Vagina (tissue), 2 donors: ENCODE measurements around the gene ST6GALNAC6. TPM values are rescaled to one million over a fixed set of nuclear protein-coding genes. Genes with fewer than 3 reads are reported as not detected.

Experiments
- DNase-seq, 2 donors: peaks; one replicate each; pipeline ENCODE4 v3.0.0-alpha.2; 2017; ENCODE audit errors: extremely low spot score in 2 of 2
- H3K27ac ChIP-seq: fragments of 200-600 bp; sonication (generic); one replicate; pipeline ENCODE4 v1.5.1; 2019
- H3K27me3 ChIP-seq: fragments of 200-600 bp; sonication (generic); one replicate; pipeline ENCODE4 v1.5.1; 2019
- H3K36me3 ChIP-seq, 2 donors: fragments of 200-600 bp; sonication (generic); one replicate each; pipeline ENCODE4 v1.5.1; 2017 to 2019
- H3K4me1 ChIP-seq: fragments of 200-600 bp; sonication (generic); one replicate; pipeline ENCODE4 v1.5.1; 2019
- H3K4me3 ChIP-seq, 2 donors: fragments of 200-600 bp; sonication (generic); 1 replicate in 1 of 2; 2 replicates in 1 of 2; pipeline ENCODE4 v1.5.1; 2016 to 2019
- H3K9me3 ChIP-seq: fragments of 200-600 bp; sonication (generic); one replicate; pipeline ENCODE4 v1.5.1; 2019
- POLR2A ChIP-seq, 2 donors: fragments of 450-650 bp; IDR thresholded peaks; one replicate each; pipeline ENCODE4 v1.6.1; 2017; ENCODE audit warnings: antibody characterized with exemption in 2 of 2, mild to moderate bottlenecking in 2 of 2, moderate library complexity in 2 of 2
- POLR2AphosphoS5 ChIP-seq, 2 donors: sonication (generic); formaldehyde crosslinking; IDR thresholded peaks; one replicate each; pipeline ENCODE4 v1.9.0; 2017; ENCODE audit warnings: antibody characterized with exemption in 2 of 2, mild to moderate bottlenecking in 2 of 2, low read depth in 1 of 2; ENCODE audit not compliant: insufficient read depth in 1 of 2
- intact Hi-C: fragments of 100-400 bp; cut with DNase I; formaldehyde crosslinking; loops from one replicate; pipeline ENCODE4 v1.15.1; 2023
- total RNA-seq: library from RNA; depleted of rRNA; stranded (reverse); fragments of >200 nt; gene quantifications from one replicate; pipeline ENCODE4 v1.2.3, GENCODE V29; 2016
- TF ChIP-seq, protein P1 (sequence below), 3 experiments: fragments of 450-650 bp in 2 of 3; fragments of 200-600 bp in 1 of 3; sonication (generic) in 1 of 3; IDR thresholded peaks; one replicate each; pipeline ENCODE4 v1.5.1; 2017 to 2019; ENCODE audit warnings: antibody characterized with exemption in 3 of 3, mild to moderate bottlenecking in 2 of 3, moderate library complexity in 2 of 3

Gene ST6GALNAC6
- total RNA-seq, 1 donor from 2014 or later = 108 TPM

DNA sequence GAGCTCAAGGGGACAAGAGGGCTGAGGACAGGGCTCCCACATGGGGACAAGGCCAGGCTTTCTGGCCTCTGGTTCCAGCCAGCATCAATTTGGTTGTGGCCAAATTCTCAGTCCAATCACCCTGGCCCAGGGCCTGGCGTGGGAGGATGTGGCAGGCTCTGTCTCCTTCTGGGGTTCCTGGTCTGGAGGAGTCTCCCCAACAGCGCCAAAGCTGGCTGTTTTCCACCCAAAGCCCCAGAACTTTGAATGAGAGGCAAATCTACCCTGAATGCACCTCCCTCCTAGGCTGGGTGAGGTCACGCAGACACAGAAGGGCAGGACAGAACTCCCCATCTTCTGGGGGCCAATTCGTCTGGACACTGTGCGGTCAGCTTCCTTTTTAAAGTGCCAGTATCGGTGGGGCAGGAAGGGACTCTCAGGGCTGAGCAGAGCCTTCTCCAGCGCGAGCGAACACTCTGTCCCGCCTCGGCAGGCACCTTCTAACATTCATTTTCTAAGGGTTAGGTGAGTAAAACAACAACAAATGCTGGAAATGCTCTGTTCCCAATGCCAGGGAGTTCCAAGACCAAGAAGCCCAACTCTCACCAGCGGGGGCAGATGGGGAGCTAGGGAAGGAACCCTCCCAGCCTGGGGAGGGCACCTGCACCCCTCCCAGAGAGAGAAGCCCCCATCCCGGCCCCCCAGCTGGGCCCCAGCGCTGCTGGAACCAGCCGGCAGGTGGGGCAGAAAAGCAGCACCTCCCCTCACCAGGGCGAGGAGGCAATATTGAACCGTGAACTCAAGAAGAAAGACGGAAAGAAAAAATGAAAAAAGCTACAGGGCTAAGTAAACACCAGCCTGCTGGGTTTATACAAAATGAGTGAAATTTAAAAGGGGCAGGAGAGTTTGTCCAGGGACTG lies 41.9 kb upstream of the ST6GALNAC6 start:
- H3K9me3 ChIP-seq = no peaks in the 10 kb centered on the region
- intact Hi-C loops = loop anchor here (5.0 kb wide), 3 partner anchors 41 to 176 kb away; partner anchors contain the start of gene EEIG1
- H3K36me3 ChIP-seq = peaks cover 0 to 32% of the 10 kb centered on the region in 2 donors
- H3K27me3 ChIP-seq = no peaks in the 10 kb centered on the region
- peak overlapping the region; percentile 77 for H3K27ac ChIP-seq
- H3K4me1 ChIP-seq = peaks cover 57% of the 10 kb centered on the region
- no peak for DNase-seq
- H3K4me3 ChIP-seq = no peak overlapping the region
- TF ChIP-seq POLR2A (IDR thresholded peaks at IDR 0.05) = no peak

DNA sequence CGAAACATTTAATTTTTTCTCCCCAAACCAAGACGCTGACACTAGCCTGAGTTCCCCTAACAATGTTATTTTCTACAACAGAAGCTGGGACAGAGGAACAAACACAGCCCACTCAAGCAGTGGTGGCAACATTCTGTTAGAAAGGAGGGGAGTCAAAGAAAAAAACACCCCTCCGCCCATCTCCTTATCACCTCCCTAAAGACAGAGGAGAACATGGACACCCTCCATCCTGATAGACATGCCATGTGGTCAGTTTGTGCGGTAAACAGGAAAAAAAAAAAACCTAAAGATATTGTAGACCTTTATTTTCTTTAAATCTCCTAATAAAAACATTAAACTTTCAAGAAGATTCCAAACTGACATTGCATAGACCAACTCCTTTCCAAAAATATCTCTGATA lies 41.2 kb upstream of the ST6GALNAC6 start:
- H3K27me3 ChIP-seq = no peaks in the 10 kb centered on the region
- peaks cover 59% of the 10 kb centered on the region for H3K4me1 ChIP-seq
- peaks cover 0 to 32% of the 10 kb centered on the region in 2 donors for H3K36me3 ChIP-seq
- intact Hi-C loops = loop anchor here (5.0 kb wide), 3 partner anchors 42 to 177 kb away; partner anchors contain the start of gene EEIG1
- H3K9me3 ChIP-seq = no peaks in the 10 kb centered on the region
- TF ChIP-seq POLR2A (IDR thresholded peaks at IDR 0.05) (no peak), POLR2AphosphoS5 (IDR thresholded peaks at IDR 0.05; ENCODE audit: insufficient read depth in 1 of 2, low read depth in 1 of 2) (no peak)
- TF ChIP-seq, protein P1, sequence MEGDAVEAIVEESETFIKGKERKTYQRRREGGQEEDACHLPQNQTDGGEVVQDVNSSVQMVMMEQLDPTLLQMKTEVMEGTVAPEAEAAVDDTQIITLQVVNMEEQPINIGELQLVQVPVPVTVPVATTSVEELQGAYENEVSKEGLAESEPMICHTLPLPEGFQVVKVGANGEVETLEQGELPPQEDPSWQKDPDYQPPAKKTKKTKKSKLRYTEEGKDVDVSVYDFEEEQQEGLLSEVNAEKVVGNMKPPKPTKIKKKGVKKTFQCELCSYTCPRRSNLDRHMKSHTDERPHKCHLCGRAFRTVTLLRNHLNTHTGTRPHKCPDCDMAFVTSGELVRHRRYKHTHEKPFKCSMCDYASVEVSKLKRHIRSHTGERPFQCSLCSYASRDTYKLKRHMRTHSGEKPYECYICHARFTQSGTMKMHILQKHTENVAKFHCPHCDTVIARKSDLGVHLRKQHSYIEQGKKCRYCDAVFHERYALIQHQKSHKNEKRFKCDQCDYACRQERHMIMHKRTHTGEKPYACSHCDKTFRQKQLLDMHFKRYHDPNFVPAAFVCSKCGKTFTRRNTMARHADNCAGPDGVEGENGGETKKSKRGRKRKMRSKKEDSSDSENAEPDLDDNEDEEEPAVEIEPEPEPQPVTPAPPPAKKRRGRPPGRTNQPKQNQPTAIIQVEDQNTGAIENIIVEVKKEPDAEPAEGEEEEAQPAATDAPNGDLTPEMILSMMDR (IDR thresholded peaks at IDR 0.05) = no peak
- no peak overlapping the region for H3K4me3 ChIP-seq
- peak overlapping the region; percentile 77 for H3K27ac ChIP-seq
- DNase-seq = no peak

DNA sequence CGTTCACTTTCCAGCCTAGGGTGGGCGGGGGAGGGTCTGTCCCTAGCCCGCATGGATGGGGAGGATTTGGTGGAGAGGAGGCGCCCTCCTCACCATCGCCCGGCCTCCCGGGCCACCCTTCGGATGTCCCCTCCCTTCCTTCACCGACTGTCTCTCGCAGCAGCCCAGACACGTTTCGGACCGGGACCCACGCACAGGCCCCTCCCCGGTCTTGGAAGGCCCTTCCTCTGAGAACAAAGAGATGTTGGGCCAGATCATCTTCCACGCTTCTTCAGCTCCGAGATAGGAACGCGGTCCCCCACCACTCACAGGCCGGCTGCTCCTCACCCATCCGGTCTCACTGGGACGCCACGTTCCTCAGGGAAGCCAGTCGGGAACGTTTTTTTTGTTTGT lies 38.9 kb upstream of the ST6GALNAC6 start:
- TF ChIP-seq, protein P1 (IDR thresholded peaks at IDR 0.05) = no peak
- TF ChIP-seq POLR2AphosphoS5 (IDR thresholded peaks at IDR 0.05; ENCODE audit: insufficient read depth in 1 of 2, low read depth in 1 of 2) (no peak), POLR2A (IDR thresholded peaks at IDR 0.05) (no peak)
- Histone ChIP-seq H3K36me3 (peaks cover 0 to 18% of the 10 kb centered on the region in 2 donors), H3K27me3 (no peaks in the 10 kb centered on the region), H3K27ac (peak overlapping the region; percentile 78), H3K4me3 (peak overlapping the region; percentile 77 to 87), H3K4me1 (peaks cover 53% of the 10 kb centered on the region), H3K9me3 (no peaks in the 10 kb centered on the region)
- DNase-seq = no peak
- intact Hi-C loops = no loop called here

DNA sequence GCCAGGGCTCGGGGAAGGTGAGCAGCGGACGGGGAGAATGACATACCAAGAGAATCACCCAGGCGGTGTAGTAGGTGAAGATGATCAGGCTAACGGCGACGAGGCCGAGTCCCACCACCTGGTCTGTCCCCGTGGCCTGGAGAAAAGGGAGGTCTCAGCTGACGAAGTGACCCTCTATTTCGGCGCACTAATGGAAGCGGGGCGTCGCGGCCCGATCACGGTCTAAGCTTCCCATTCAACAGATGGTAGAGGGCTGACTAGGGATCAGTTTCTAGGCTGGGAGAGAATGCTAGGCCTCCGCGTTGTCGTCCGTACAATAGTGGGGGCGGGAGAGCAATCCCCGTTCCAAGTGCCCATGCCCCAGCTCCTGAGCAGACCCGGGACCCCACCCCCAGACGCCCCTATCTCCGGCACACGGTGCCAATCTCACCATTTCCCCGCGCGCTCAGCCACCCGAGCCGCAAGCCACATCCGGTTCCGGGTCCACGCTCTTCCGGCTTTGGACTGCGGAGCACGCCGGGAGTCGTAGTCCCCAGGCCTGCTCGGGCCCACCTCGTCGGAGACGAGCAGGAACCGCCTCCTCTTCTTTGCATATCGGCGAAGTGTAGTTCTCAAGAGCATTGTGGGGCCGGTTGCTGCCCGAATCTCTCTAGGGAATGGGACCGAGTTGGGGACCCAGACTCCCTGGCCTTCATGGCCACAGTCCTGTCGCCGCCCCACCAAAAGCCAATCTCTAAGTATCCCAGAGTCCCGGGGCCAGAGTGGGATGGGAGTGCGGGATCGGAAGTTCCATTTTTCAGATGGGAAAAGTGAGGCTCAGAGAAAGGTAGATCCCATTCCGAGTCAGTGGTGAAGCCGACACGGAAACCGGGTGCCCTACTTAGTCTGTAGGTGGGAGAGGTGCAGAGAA lies 38.2 kb upstream of the ST6GALNAC6 start, which contains the start of gene DPM2:
TSS of gene DPM2 (minus strand) at position 467 of the 910 bp plus-strand sequence. CDS start at position 433, 34 bp downstream.
- Histone ChIP-seq H3K27me3 (no peaks in the 10 kb centered on the region), H3K9me3 (no peaks in the 10 kb centered on the region), H3K27ac (peak within 1 kb of the TSS; percentile 78), H3K4me1 (peaks cover 46% of the 10 kb centered on the region), H3K4me3 (peak within 1 kb of the TSS; percentile 77 to 87), H3K36me3 (peaks cover 0 to 11% of the 10 kb centered on the region in 2 donors)
- TF ChIP-seq POLR2A (IDR thresholded peaks at IDR 0.05) = peak in 1 of 2 donors; percentile 14
- TF ChIP-seq POLR2AphosphoS5 (IDR thresholded peaks at IDR 0.05; ENCODE audit: insufficient read depth in 1 of 2, low read depth in 1 of 2) = peak; percentile 84 to 87
- TF ChIP-seq, protein P1 (IDR thresholded peaks at IDR 0.05) = no peak
- DNase-seq = no peak
- intact Hi-C loops = no loop called here

DNA sequence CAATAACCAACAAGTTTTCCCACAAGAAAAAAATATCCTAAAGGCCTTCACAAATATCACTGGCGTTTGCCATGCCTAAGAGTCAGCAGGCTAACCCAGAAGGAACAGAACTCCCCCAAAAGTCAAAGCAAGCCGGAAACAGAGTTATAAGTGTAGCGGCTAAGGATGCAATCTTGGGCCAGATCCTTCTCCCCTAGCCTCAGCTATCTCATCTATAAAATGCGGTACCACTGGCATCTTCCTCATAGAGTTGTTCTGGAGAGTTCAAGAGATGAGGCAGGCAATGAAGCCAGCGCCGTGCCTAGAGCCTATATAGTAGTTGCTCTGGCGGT lies 37.6 kb upstream of the ST6GALNAC6 start:
- intact Hi-C loops = no loop called here
- peaks cover 0 to 5% of the 10 kb centered on the region in 2 donors for H3K36me3 ChIP-seq
- H3K4me1 ChIP-seq = peaks cover 40% of the 10 kb centered on the region
- peak overlapping the region; percentile 78 for H3K27ac ChIP-seq
- peak overlapping the region; percentile 77 to 87 for H3K4me3 ChIP-seq
- TF ChIP-seq POLR2A (IDR thresholded peaks at IDR 0.05) = peak in 1 of 2 donors; percentile 4
- TF ChIP-seq, protein P1 (IDR thresholded peaks at IDR 0.05) = no peak
- DNase-seq = no peak
- H3K27me3 ChIP-seq = no peaks in the 10 kb centered on the region
- H3K9me3 ChIP-seq = no peaks in the 10 kb centered on the region
